Activated CD8-positive, alpha-beta memory T cell treated with anti-CD3 and anti-CD28 coated beads for 24 hours (primary cell): ENCODE results near the gene LRRC2.
A peak's percentile ranks its signal among the peaks of the same experiment; 100 is the strongest.

Experiments
- DNase-seq: peaks from one replicate; pipeline ENCODE4 v3.0.0-alpha.2; 2020

The LRRC2 gene

GRCh38 chr3:46472736-46473135 is 93.4 kb downstream of the LRRC2 start:
- peak; percentile 26 for DNase-seq

GRCh38 chr3:46471371-46471914 is 94.7 kb downstream of the LRRC2 start:
- peak; percentile 33 for DNase-seq

- DNase-seq: peak; percentile 13
Observed at GRCh38 chr3:46470831-46471230, 95.3 kb downstream of the LRRC2 start.

GRCh38 chr3:46469680-46470357 is 96.3 kb downstream of the LRRC2 start:
- DNase-seq: peak; percentile 37

GRCh38 chr3:46468753-46469600 is 97.1 kb downstream of the LRRC2 start:
- DNase-seq: peak; percentile 33

GRCh38 chr3:46467562-46467961 is 98.5 kb downstream of the LRRC2 start:
- peak; percentile 17 for DNase-seq

GRCh38 chr3:46466871-46467403 is 99.2 kb downstream of the LRRC2 start:
- peak; percentile 24 for DNase-seq

GRCh38 chr3:46466273-46466672 is 99.8 kb downstream of the LRRC2 start:
- DNase-seq: peak; percentile 41
